GM21737 (cell line): ENCODE results near the gene BLOC1S1.

Experiments
- ATAC-seq: cut with Tn5 transposase; IDR thresholded peaks from one replicate; pipeline ENCODE4 v1.9.1; 2021; ENCODE audit warnings: mild to moderate bottlenecking, moderate library complexity; ENCODE audit not compliant: unreplicated experiment

Gene BLOC1S1

DNA sequence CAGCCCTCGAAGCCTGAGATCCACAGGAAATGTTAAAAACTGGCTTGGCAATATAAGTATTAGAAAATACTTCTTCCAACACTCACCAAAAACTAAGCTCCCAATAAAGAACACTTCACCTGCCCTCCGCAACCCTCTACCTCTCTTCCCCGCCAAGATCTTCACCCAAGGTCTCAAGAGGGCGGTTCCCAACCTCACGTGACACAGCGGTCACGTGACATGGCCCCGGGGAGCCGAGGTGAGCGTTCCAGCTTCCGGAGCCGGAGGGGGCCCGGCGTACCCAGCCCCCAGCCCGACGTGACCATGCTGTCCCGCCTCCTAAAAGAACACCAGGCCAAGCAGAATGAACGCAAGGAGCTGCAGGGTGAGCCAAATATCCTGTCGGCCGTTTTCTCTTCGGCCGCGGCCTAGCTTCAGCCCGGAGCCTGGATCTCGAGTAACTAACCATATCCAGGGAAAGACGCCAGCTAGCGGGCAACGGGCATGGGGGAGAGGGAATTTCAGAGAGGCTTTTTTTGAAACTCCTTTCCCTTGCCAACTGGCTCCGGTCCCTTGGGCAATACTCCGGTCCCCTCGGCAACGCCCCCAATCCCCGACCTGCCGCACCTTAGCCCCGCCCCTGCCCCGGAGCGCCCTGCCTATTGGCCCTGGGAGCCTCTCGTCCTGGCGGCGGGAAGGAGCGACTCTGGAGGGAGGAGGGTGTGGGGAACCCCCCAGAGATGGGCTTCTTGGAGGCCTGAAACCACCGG, at the start of gene BLOC1S1:
BLOC1S1 (plus strand) TSS at position 214 of the 749 bp plus-strand sequence; CDS start at position 220, 6 bp downstream.
- ATAC-seq = peak; percentile 92

DNA sequence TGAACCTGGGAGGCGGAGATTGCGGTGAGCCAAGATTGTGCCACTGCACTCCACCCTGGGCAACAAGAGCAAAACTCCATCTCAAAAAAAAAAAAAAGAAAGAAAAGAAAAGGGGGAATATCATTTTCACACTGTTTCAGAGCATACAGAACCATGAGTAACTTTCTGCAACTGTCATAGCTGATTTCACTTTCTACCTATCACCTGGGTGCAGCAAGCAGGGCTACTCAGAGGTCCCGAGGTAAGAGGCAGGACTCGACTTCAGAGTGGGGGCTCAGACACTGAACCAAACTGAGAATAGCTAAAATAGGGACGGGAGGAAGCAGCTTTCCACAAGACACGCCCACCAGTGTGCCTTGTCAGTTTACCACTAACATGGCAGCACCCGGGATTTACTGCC, 49.3 kb upstream of the BLOC1S1 start:
- no peak for ATAC-seq

DNA sequence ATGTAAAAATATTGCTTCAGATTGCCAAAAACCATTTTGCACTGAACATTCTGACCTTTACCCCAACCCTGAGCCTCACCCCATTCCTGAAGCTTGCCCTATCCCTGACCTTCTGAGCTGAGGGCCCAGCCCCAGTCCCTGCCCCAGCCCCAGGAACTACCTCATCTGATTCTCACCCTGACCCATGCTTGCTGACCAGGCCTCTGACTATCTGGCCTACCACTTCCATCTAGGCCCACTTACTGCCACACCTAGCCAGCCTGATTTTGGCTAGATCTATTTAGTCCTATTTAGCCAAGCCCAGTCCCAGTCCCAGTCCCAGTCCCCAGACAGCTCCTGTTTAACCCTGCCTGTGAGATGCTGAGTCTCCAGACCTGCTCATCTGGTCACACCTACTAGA, 45.6 kb upstream of the BLOC1S1 start:
- no peak for ATAC-seq

DNA sequence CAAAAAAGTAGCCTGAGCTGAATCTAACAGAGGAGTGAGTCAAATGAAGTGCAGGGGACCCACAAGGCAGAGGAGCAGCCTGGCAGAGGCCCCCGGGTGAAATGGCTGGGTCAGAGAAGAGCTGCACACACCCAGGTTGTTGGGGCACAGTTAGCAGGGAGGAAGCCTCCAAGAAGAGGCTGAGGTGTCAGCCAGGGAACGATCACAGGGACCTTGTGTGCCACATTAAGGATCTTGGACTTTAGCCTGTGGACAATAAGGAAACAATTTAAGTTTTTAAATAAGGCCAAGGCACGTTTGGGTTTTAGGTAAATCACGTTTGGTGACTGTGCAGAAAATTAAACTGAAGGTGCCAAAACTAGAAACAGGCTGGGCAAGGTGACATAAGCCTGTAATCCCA, 44.1 kb upstream of the BLOC1S1 start:
- ATAC-seq = no peak

DNA sequence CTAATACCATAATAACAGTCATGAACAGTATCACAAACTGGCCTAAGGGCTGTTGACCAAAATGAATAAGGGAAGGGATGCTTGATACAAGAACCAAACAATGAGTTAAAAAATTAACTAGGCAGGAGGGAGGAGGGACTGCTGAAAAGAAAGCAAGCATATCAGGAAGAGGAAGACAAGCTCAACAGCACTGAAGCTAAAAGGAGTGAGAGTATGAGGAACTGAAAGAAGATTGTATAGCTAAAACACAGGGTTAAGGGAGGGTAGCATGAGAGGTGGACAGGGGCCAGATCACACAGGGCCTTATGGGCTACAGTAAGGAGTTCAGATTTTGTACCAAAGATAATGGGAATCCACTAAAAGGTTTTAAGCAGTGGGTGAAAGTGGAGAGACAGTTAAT, 42.2 kb upstream of the BLOC1S1 start:
- ATAC-seq = peak; percentile 97

DNA sequence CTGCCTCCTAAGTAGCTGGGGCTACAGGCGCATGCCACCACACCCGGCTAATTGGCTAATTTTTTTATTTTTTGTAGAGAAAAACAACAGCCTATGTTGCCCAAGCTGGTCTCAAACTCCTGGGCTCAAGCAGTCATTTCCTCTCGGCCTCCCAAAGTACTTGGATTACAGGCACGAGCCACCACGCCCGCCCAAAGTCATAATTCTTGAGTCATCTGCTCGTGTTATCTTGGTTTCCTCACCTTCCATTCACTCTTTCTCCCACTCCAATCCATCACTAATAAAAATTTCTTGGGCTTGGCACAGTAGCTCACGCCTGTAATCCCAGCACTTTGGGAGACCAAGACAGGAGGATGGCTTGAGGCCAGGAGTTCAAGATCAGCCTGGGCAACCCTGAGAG, 40.2 kb upstream of the BLOC1S1 start:
- no peak for ATAC-seq

DNA sequence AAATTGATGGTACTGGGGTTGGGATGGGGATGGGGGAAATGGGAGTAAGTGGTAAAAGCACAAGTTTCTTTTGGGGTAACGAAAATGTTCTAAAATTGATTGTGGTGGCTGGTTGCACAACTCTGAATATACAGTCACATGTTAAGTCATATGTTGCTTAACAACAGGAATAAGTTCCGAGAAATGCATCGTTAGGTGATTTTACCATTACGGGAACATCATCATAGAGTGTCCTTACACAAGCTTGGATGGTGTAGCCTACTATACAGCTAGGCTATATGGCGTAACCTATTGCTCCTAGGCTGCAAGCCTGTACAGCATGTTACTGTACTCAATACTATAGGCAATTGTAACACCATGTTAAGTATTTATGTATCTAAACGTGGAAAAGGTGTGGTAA, 39.1 kb upstream of the BLOC1S1 start:
- no peak for ATAC-seq

DNA sequence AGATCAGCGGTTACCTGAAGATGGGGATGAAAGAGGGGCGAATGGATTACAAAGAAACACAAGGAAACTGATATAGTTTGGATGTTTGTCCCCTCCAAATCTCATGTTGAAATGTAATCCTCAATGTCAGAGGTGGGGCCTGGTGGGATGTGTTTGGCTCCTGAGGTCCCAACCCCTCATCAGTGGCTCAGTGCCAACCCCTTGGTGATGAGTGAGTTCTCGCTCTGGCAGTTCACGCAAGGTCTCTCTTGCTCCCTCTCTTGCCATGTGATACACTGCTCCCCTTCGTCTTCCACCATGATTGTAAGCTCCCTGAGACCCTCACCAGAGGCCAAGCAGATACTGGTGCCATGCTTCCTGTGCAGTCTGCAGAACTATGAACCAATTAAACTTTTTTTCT, 36.2 kb upstream of the BLOC1S1 start:
- no peak for ATAC-seq

DNA sequence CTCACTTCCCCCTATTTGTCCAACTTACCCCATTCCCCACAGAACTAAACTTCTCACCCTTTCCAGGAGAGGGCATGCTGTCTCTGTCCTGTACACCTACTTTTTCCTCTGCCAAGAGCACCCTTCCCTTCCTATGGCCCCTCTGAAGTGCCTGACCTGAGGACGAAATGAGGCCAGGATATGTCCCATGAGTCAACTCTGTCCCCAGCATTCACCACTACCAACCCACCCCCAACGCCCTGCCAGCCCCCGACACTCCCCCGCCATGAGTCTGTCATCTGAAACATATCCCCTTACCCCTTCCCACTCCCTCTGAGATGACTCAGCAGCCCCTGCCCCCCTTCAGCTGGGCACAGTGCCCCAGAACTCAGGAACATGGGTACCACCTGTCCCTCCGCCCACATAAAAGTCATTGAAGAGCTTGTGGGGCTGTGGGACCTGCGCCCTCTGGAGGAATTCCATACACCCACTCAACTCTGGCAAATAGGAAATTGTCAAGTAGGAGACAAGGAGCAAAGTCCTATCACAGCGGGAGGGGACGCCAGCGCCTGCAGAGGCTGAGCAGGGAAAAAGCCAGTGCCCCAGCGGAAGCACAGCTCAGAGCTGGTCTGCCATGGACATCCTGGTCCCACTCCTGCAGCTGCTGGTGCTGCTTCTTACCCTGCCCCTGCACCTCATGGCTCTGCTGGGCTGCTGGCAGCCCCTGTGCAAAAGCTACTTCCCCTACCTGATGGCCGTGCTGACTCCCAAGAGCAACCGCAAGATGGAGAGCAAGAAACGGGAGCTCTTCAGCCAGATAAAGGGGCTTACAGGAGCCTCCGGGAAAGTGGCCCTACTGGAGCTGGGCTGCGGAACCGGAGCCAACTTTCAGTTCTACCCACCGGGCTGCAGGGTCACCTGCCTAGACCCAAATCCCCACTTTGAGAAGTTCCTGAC, 34.4 kb upstream of the BLOC1S1 start:
- no peak for ATAC-seq

DNA sequence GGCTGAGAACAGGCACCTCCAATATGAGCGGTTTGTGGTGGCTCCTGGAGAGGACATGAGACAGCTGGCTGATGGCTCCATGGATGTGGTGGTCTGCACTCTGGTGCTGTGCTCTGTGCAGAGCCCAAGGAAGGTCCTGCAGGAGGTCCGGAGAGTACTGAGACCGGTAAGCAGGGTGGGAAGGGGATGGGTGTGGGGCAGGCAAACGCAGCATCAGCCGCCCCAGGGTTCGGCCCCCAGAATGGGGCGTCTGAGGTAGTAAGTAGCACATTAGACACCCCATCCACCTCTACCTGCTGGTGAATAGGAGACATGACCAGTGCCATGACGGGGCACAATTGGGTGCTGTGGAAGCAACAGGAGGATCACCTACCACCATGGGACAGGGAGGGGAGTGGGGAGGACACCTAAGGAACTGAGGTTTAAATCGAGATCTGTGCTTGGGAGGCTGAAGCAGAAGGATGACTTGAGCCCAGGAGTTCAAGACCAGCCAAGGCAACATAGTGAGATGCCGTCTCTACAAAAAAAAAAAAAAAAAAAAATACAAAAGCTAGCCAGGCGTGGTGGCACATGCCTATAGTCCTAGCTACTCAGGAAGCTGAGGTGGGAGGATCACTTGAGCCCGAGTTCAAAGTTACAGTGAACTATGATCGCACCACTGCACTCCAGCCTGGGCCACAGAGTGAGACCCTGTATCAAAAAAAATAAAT, 33.6 kb upstream of the BLOC1S1 start:
- ATAC-seq = no peak

DNA sequence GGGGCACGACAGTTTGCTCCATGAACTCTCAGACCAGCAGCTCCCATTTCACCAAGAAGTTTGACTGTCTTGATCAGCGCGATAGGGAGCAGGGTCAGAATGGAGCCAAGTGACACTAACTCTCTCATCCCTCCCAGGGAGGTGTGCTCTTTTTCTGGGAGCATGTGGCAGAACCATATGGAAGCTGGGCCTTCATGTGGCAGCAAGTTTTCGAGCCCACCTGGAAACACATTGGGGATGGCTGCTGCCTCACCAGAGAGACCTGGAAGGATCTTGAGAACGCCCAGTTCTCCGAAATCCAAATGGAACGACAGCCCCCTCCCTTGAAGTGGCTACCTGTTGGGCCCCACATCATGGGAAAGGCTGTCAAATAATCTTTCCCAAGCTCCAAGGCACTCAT, 32.2 kb upstream of the BLOC1S1 start:
- ATAC-seq = no peak

DNA sequence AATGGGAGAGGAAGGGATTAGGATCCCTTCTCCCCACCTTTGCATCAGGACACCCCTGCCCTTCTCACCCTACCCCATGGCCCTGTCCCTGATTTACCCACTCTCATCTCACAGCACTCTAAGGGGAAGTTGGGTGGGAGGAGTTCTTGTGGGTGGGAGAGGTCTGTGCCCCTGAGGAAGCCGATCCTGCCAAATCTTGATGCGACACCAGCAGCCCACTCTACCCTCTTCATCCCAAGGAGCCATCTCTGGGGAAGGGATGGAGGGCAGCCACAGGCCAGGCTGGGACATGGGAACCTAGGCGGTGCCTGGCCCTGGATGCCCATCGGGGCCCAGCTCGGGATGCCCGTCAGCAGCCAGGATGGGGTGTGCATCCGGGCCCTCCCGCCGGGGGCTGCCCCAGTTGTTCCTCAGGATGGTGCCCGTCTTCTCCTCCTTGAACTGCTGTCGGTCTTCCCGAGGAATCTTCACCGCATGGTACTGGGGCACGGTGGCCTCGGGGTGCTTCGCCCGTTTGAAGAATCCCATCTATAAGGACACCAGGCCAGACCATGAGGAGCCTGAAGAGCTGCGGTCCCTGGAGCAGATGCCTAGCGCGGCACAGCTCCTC, 31.0 kb upstream of the BLOC1S1 start:
- no peak for ATAC-seq

DNA sequence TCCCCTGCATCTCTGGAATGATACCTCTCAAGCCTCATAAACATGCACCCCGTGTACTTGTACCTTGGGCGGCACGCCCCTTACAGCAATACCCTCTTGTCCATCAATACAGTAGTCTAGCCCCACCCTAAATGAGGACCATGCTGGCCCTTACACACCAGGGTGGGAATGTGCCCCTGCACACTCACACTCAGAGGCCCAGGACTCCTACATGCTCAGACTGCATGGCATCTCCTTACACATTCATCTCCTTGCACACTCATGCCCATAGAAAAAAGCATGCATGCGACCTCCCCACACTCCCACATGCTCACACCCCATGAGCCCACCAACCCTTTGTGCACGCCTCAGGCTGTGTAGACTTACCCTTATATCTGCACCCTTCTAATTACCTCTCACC, 30.2 kb upstream of the BLOC1S1 start:
- ATAC-seq = no peak

DNA sequence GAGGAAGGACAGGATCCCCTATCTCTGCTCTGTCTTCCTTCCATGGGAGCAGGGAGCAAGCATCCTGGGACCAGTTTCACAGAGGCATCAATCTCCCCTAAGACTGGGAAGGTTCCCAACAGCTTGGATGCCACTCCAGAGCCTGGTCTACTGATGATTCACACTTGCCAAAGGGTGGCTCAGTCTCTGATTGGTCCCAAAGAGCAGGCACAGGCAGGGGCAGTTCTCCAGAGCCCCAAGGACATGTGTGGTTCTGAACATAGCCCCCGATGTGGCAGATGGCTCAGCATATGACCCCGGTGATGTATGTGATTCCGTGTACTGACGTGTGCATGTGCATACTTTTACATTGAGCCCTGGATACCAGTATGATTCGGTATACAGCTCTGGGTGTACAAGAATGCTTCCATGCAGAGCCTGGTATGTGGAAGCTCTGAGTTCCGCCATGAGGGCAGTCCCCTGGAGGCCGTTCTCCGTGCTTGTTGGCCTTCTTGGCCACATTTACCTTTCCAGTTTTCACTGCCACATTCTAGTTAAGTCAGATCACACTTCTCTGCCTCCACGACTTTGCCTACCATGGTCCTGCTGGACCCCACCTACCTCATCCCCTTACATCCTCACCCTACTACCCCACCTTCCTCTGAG, 29.4 kb upstream of the BLOC1S1 start:
- ATAC-seq = no peak

DNA sequence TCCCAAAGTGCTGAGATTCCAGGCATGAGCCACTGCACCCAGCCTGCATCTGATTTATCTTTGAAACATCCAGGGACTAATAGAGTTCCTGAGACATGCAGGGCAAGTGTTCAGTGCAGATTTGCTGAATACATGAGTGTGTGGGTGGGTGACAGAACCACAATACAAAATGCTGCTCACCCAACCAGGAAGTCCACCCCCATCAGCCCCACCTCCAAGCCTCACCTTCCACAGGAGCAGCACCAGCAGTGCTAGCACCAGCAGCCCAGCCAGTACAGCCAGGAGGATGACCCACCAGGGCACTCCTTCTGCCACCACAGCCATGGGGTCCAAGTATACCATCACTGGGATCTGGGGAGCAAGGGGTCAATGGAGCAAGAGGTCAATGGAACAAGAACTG, 28.1 kb upstream of the BLOC1S1 start:
- ATAC-seq = no peak

DNA sequence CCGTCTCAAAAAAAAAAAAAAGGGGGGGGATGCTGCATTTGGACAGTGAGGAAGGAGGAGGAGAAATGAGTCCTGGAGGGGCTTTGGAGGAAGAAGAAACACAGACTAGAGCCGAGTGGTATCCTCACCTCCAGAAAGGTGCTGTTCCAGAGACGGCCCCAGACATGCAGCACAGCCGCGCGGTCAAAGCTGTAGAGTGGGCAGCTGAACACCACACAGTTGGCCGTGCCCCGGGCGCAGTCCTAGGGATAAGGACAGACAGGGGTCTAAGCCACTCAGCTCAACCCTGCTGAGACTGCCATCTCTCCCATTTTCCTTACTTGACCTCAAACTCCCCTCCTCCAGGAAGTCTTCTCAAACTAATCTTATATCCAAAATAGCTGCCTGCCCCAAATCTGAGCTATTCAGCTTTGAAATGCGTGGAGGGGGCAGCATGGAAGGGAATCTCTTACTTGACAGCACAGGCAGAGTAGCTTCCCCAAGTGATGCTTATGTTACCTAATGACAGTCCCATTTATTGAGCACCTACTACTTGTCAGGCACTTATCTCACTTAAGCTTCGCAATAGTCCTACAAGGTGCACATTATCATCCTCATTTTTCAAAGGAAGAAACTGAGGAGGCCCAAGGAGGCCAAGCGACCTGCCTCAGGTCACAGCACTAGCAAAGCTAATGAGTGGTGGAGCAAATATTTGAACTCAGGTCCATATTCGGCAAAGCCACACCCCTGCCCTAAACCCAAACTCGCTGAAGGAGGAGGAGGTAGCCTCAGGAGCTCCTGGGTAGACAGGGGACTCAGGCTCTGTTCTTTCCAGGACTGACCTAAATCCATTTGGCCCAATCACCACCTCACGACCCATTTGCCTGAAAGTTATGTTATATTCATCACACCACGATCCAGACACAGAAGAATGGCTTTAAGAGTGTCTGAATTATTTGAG, 26.9 kb upstream of the BLOC1S1 start:
- no peak for ATAC-seq

DNA sequence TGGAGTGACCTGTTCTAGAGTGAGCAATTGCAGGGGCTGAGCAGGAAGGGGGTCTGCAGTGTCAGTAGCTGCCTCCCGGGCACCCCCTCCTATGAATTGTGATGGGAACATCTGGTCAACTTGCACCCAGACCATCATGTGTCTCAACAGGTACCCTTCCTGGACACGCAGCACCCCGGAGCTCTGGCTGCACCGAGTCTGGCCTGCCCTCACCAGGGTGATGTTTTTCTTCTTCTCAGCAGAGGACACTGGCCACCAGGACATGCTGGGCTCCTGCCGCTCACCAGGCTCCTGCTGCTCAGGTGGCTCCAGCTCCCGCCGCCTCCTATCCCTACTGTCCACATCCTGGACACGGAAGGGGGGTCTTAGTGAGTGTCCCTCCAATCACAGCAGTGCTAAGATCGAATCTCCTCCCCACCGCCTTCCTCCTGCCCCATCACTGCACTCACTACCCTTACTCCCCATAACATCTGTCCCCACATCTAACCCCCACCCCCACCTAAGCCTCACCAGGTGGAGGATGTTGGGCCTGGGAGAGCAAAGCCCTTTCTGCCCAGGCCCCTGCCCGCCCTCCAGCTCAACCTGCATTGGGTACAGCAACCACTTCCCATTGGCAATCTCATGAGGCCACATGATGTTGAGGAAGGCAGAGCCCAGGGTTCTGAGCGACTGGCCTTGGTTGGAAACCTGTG, 23.1 kb upstream of the BLOC1S1 start:
- no peak for ATAC-seq

DNA sequence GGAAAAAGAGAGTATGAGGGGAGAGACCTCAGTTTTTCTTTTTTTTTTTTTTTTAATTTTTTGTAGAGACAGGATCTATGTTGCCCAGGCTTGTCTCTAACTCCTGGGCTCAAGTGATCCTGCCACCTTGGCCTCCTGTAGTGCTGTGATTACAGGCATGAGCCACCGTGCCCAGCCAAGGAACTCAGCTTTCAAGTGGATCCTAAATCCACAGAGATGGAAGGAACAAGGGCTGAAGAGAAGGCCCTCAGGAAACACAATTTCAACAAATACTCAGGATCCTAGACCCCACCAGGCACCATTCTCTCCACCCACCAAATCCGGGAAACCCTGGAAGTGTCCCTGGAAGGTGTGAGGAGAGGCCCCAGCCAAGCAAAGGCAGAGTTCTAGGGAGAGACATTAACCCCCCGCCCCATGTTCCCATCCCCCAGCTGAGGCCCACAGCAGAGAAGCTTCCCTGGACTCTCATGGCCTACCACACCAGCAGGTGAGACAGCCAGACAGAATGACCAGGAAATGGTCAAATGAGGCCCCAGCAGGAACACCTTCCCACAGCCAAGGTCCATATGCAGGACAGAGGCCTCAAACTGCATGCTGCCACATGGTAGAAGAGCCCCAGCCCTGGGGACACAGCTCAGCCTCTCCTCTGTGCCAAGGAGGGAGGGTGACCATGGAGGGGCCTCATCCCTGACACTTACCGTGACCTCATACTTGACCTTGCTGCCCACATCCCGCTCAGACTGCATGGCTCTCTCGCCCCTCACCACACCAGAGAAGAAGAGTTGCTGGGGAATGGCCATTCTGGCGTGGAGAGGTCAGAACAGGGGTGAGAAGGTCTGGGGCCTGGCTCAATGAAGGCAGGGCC, 22.3 kb upstream of the BLOC1S1 start:
- ATAC-seq = no peak
